ENCODE results near the gene AIPL1. TPM values are rescaled to one million over a fixed set of nuclear protein-coding genes. Genes with fewer than 3 reads are reported as not detected.

Gene AIPL1
- total and polyA plus RNA-seq, 2 donors (not counting 1 experiment from before 2014, with no cell fraction given) = not detected

- peaks cover 0 to 5% (median 1%) of the 10 kb centered on the region in 4 experiments for H3K27me3 ChIP-seq (replicated peaks in 1 of 4; ENCODE audit: control extremely low read depth in 1 of 4, control insufficient read depth in 3 of 4, insufficient read depth in 4 of 4, low read length in 3 of 4)
- no peak overlapping the region for H3K4me3 ChIP-seq (ENCODE audit: control extremely low read depth in 1 of 5, extremely low read depth in 1 of 5, insufficient read depth in 1 of 5, low read depth in 2 of 5, low read length in 4 of 5)
- H3K9me3 Mint-ChIP-seq (ENCODE audit: insufficient read depth) = peaks cover 2% of the 10 kb centered on the region
- POLR2A ChIA-PET = no interaction called here
- no peaks in the 10 kb centered on the region for H3K4me1 Mint-ChIP-seq
- no peaks in the 10 kb centered on the region for H4K20me1 ChIP-seq (ENCODE audit: control insufficient read depth, insufficient read depth, low read length, poor library complexity, severe bottlenecking)
- no peaks in the 10 kb centered on the region for H3K79me2 ChIP-seq (ENCODE audit: control insufficient read depth, insufficient read depth, low read length)
- H3K4me1 ChIP-seq (ENCODE audit: control insufficient read depth in 2 of 2, insufficient read depth in 2 of 2, low read length in 2 of 2) = no peaks in the 10 kb centered on the region
- no peak overlapping the region for H3K4me2 ChIP-seq (replicated peaks; ENCODE audit: low read depth, low read length, poor library complexity, severe bottlenecking)
- 64% methylated on average over 14 of the region's 15 CpGs for WGBS (ENCODE audit: insufficient coverage)
- H3K36me3 ChIP-seq (replicated peaks in 1 of 2; ENCODE audit: control extremely low read depth in 1 of 2, control insufficient read depth in 1 of 2, extremely low read depth in 1 of 2, insufficient read depth in 2 of 2, low read length in 1 of 2) = no peaks in the 10 kb centered on the region
- TF ChIP-seq, protein P1, sequence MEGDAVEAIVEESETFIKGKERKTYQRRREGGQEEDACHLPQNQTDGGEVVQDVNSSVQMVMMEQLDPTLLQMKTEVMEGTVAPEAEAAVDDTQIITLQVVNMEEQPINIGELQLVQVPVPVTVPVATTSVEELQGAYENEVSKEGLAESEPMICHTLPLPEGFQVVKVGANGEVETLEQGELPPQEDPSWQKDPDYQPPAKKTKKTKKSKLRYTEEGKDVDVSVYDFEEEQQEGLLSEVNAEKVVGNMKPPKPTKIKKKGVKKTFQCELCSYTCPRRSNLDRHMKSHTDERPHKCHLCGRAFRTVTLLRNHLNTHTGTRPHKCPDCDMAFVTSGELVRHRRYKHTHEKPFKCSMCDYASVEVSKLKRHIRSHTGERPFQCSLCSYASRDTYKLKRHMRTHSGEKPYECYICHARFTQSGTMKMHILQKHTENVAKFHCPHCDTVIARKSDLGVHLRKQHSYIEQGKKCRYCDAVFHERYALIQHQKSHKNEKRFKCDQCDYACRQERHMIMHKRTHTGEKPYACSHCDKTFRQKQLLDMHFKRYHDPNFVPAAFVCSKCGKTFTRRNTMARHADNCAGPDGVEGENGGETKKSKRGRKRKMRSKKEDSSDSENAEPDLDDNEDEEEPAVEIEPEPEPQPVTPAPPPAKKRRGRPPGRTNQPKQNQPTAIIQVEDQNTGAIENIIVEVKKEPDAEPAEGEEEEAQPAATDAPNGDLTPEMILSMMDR (IDR thresholded peaks at IDR 0.05) = no peak
- no peak for TF ChIP-seq EZH2 (IDR thresholded peaks at IDR 0.05; ENCODE audit: borderline replicate concordance, insufficient read depth, low read depth, low read length, poor library complexity, severe bottlenecking)
- CTCF ChIA-PET = no interaction called here
- H3K27me3 Mint-ChIP-seq = peaks cover 33% of the 10 kb centered on the region
- H3K9me3 ChIP-seq (ENCODE audit: control extremely low read depth in 1 of 3, control insufficient read depth in 2 of 3, insufficient read depth in 1 of 3, low read length in 2 of 3) = peaks cover 0 to 5% (median 0%) of the 10 kb centered on the region in 3 donors
- H3K27ac ChIP-seq (ENCODE audit: low read length in 2 of 2) = no peak overlapping the region
- ATAC-seq (ENCODE audit: low read depth) = no peak
- H2AFZ ChIP-seq (ENCODE audit: insufficient read depth, low read depth, low read length, poor library complexity, severe bottlenecking) = no peak overlapping the region
- DNase-seq = no peak
- no peak overlapping the region for H3K27ac Mint-ChIP-seq
- H3K9ac ChIP-seq (ENCODE audit: low read length) = no peak overlapping the region
- H3K4me3 Mint-ChIP-seq = no peak overlapping the region
- intact Hi-C loops (cut with micrococcal nuclease) = no loop called here
Measured at GRCh38 chr17:6393351-6393952, 41.5 kb downstream of the AIPL1 start.

GRCh38 chr17:6392609-6393350, 42.1 kb downstream of the AIPL1 start:
- DNase-seq = no peak
- Mint-ChIP-seq H3K4me3 (no peak overlapping the region), H3K4me1 (no peaks in the 10 kb centered on the region), H3K27me3 (peaks cover 33% of the 10 kb centered on the region), H3K9me3 (ENCODE audit: insufficient read depth) (no peaks in the 10 kb centered on the region), H3K27ac (no peak overlapping the region)
- POLR2A ChIA-PET = no interaction called here
- no peaks in the 10 kb centered on the region for H4K20me1 ChIP-seq (ENCODE audit: control insufficient read depth, insufficient read depth, low read length, poor library complexity, severe bottlenecking)
- H3K9me3 ChIP-seq (ENCODE audit: control extremely low read depth in 1 of 3, control insufficient read depth in 2 of 3, insufficient read depth in 1 of 3, low read length in 2 of 3) = peaks cover 0 to 5% (median 0%) of the 10 kb centered on the region in 3 donors
- intact Hi-C loops (cut with micrococcal nuclease) = no loop called here
- no peak overlapping the region for H3K4me2 ChIP-seq (replicated peaks; ENCODE audit: low read depth, low read length, poor library complexity, severe bottlenecking)
- no peak overlapping the region for H3K4me3 ChIP-seq (ENCODE audit: control extremely low read depth in 1 of 5, extremely low read depth in 1 of 5, insufficient read depth in 1 of 5, low read depth in 2 of 5, low read length in 4 of 5)
- H3K9ac ChIP-seq (ENCODE audit: low read length) = no peak overlapping the region
- H3K4me1 ChIP-seq (ENCODE audit: control insufficient read depth in 2 of 2, insufficient read depth in 2 of 2, low read length in 2 of 2) = no peaks in the 10 kb centered on the region
- TF ChIP-seq, protein P1 (IDR thresholded peaks at IDR 0.05) = no peak
- no peak for TF ChIP-seq EZH2 (IDR thresholded peaks at IDR 0.05; ENCODE audit: borderline replicate concordance, insufficient read depth, low read depth, low read length, poor library complexity, severe bottlenecking)
- no peak overlapping the region for H2AFZ ChIP-seq (ENCODE audit: insufficient read depth, low read depth, low read length, poor library complexity, severe bottlenecking)
- H3K27me3 ChIP-seq (replicated peaks in 1 of 4; ENCODE audit: control extremely low read depth in 1 of 4, control insufficient read depth in 3 of 4, insufficient read depth in 4 of 4, low read length in 3 of 4) = peaks cover 0 to 5% (median 0%) of the 10 kb centered on the region in 4 experiments
- H3K79me2 ChIP-seq (ENCODE audit: control insufficient read depth, insufficient read depth, low read length) = no peaks in the 10 kb centered on the region
- no peak overlapping the region for H3K27ac ChIP-seq (ENCODE audit: low read length in 2 of 2)
- WGBS (ENCODE audit: insufficient coverage) = 78% methylated on average over 10 of the region's 13 CpGs
- no peaks in the 10 kb centered on the region for H3K36me3 ChIP-seq (replicated peaks in 1 of 2; ENCODE audit: control extremely low read depth in 1 of 2, control insufficient read depth in 1 of 2, extremely low read depth in 1 of 2, insufficient read depth in 2 of 2, low read length in 1 of 2)
- CTCF ChIA-PET = no interaction called here
- ATAC-seq (ENCODE audit: low read depth) = no peak
